22Rv1 (cell line): ENCODE results near the gene ARHGAP29.

Experiments
- CTCF ChIP-seq: fragments of 450-650 bp; IDR thresholded peaks from 2 replicates; pipeline ENCODE4 v1.5.1; 2017; ENCODE audit warnings: mild to moderate bottlenecking
- ZFX ChIP-seq: fragments of 450-650 bp; IDR thresholded peaks from 2 replicates; pipeline ENCODE4 v1.6.1; 2017; ENCODE audit warnings: antibody characterized with exemption, borderline replicate concordance

DNA sequence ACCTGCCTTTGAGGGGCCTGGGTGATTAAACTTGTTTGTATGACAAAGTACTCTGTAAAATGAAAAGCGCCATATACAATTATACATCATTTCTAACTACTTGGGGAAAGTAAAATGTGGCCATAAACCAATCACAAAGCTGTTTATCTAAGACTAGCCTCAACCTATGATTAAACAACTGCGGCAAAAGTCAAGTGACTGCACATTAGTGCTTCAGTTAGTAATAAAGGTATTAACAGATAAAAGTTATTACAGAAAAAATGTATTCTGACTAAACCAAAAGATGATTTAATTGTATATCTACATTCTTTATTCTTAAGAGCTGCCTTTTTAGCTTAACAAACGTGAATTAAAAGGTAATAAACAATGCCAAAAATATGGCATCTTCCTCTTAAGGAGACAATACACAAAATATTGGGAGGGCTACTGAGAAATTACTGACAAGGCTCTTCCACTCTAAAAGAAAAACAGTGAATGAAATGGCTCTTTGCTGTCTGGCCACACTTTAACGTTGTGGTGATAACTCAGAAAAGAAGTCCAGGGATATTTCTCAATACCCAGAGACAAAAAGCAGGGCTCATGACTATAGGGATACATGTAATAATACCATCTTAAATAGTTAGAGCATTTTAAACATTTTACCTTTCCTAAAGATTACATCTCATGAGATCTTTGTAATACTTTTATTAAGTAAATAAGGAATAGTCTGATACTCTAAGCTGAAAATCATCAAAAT lies 8.6 kb downstream of the ARHGAP29 start:
- TF ChIP-seq CTCF (no peak), ZFX (no peak)
